HG02870 (cell line): Measurements from ENCODE around the gene KCTD10.

ENCODE experiments used
- ATAC-seq: cut with Tn5 transposase; IDR thresholded peaks from one replicate; pipeline ENCODE4 v1.9.1; 2021; ENCODE audit warnings: mild to moderate bottlenecking, moderate library complexity; ENCODE audit not compliant: unreplicated experiment

Gene KCTD10

GRCh38 chr12:109494348-109494881 is 17.3 kb upstream of the KCTD10 start:
- no peak for ATAC-seq

- ATAC-seq = no peak
Measured at GRCh38 chr12:109493938-109494337, 16.8 kb upstream of the KCTD10 start.

GRCh38 chr12:109493090-109493489 is 16.0 kb upstream of the KCTD10 start:
- no peak for ATAC-seq

- ATAC-seq = no peak
Measured at GRCh38 chr12:109492371-109492770, 15.3 kb upstream of the KCTD10 start.

- no peak for ATAC-seq
Measured at GRCh38 chr12:109491671-109492070, 14.6 kb upstream of the KCTD10 start.

GRCh38 chr12:109489955-109490565 is 13.0 kb upstream of the KCTD10 start:
- ATAC-seq = no peak

GRCh38 chr12:109489016-109489954 is 12.2 kb upstream of the KCTD10 start:
- ATAC-seq = no peak

GRCh38 chr12:109488051-109488665 is 11.1 kb upstream of the KCTD10 start:
- no peak for ATAC-seq

- no peak for ATAC-seq
Measured at GRCh38 chr12:109487181-109488050, 10.3 kb upstream of the KCTD10 start.

GRCh38 chr12:109485201-109485600 is 8.1 kb upstream of the KCTD10 start:
- no peak for ATAC-seq

GRCh38 chr12:109483346-109483745 is 6.2 kb upstream of the KCTD10 start:
- no peak for ATAC-seq

- no peak for ATAC-seq
Measured at GRCh38 chr12:109482894-109483293, 5.8 kb upstream of the KCTD10 start.

GRCh38 chr12:109482491-109482890 is 5.4 kb upstream of the KCTD10 start:
- no peak for ATAC-seq

GRCh38 chr12:109481863-109482262 is 4.8 kb upstream of the KCTD10 start:
- no peak for ATAC-seq

GRCh38 chr12:109480356-109480755 is 3.3 kb upstream of the KCTD10 start:
- no peak for ATAC-seq

GRCh38 chr12:109479761-109480160 is 2.7 kb upstream of the KCTD10 start:
- no peak for ATAC-seq

- no peak for ATAC-seq
Measured at GRCh38 chr12:109477963-109478315, 839 bp upstream of the KCTD10 start.

- ATAC-seq = no peak
Measured at GRCh38 chr12:109476807-109477184, 304 bp downstream of the KCTD10 start.

- no peak for ATAC-seq
Measured at GRCh38 chr12:109475993-109476806, 900 bp downstream of the KCTD10 start.

- no peak for ATAC-seq
Measured at GRCh38 chr12:109475121-109475520, 2.0 kb downstream of the KCTD10 start.
